Activated CD8-positive, alpha-beta memory T cell treated with anti-CD3 and anti-CD28 coated beads, Interleukin-2, amount 50 U/mL, for 48 hours (primary cell): ENCODE data around the gene OR6S1.

Experiments used
- DNase-seq: peaks from one replicate; pipeline ENCODE4 v3.0.0-alpha.2; 2020

OR6S1 gene

GRCh38 chr14:20641591-20641990, at the start of gene OR6S1:
Gene OR6S1 (minus strand): TSS chr14:20641691. CDS start chr14:20641691, 0 bp downstream.
- DNase-seq, result no peak

DNA sequence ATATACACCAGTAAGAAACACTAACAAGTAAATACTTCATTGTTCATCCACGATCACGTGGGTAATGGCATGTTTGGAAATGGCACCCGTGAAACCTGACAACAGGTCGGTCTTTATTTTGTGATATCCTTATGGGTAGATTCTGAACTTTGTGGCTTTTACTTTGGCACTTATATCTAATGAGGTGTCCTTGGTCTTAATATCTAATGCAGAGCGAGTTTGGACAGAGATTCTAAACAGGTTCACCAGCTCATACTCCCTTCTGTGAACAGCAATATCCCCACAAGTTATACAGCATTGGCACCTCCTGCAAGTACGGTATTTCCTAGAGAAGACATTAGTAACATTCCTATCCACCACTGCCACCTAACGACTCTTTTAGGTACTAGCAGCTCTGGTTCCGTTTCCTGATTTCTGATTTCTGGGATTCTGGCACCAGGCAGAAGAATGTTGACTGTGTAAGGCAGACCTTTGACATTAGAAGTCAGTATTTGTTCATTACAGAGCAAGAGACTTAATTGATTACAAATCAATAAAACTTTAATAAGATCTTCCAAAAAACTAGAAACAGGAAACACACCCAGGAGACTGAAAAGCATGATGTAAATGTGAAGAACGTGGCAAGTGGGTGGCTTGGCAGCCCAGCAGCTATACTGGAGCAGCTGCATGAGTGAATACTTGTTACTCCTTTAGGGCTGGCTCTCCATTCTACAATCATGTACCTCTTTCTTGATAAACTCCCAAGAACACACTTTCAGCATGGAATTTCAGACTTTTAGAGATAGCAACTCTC, 49.6 kb upstream of the OR6S1 start:
- DNase-seq, result no peak

- no peak for DNase-seq
Observed at GRCh38 chr14:20688167-20688839, 46.8 kb upstream of the OR6S1 start, which contains the start of gene ANG. Gene ANG (plus strand): TSS chr14:20688764. CDS start chr14:20693565, 4,801 bp downstream.

- DNase-seq, result no peak
Observed at GRCh38 chr14:20687362-20688166, 46.1 kb upstream of the OR6S1 start.

- no peak for DNase-seq
Observed at GRCh38 chr14:20686386-20687143, 45.1 kb upstream of the OR6S1 start.

DNA sequence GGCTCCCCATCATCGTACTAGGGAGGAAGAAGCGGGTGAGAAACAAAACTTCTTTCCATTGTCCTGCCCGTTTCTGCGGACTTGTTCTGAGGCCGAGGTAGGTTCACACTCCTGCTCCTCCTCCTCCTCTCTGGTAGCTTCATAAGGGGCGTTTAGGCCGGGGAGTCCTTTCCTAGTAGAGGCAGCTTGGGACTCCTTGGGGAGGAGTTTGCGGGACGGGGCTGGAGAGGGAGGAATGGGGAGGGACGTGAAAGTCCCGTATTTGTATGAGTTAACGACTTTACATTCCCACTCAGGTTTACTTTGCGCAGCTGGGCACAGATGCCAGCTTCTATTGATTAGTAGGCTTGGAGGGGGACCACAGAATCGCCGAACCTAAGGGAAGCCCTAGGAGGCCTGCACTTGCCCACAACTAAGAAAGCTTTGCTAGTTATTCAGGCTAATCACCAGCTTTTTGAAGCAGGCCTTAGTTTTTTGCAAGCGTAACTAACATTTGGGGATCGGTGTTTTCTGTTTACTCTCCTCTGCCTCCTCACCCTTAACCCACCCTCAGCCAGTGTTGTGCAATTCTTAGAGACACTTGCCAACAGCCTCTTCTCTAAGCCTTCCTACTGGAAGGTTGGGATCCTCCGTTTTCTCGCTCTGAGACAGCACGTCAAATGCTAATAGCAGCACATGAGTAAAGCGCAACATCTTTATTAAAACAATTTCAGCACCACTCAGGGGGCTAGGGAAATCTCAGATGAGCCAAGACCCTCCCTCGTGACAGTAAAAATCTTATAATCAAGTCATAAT, 43.4 kb upstream of the OR6S1 start:
- no peak for DNase-seq

DNA sequence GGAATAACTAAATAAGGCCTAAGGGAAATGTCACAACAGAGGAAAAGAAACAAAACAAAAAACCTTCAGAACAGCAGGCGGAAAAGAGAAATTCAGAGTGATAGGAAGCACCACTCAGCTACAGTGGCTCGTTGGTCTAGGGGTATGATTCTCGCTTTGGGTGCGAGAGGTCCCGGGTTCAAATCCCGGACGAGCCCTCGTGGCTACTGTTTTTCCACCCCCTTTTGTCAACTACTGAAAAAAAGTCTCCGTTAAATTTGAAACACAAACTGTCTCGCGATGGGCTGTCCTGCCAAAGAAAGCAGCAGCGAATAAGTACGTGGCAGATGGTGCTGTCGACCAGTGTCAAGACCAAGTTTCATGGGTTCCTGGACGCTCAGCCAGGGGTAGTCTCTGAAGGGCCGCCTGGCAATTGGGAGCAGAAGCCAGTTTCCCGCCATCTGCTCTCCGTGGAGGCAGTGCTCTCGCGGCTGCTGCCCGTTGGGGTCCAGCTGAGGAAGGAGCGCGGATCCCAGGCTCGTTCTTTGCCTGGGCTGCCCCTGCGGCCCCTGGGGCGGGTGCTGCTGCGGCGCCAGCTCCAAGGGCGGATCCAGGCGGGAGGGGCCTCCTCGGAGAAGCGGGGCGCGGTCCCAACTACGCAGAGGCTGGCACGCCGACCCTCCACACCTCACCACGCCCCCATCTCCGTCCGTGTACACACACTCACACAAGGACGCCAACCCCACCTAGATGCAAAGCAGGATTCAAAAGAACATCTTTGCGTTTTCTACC, 42.6 kb upstream of the OR6S1 start, which contains the start of gene RNASE4:
TSS of gene RNASE4 (plus strand) at position 670 of the 771 bp plus-strand sequence. CDS start 14,812 bp downstream, outside the sequence.
- DNase-seq, result peak; percentile 96

DNA sequence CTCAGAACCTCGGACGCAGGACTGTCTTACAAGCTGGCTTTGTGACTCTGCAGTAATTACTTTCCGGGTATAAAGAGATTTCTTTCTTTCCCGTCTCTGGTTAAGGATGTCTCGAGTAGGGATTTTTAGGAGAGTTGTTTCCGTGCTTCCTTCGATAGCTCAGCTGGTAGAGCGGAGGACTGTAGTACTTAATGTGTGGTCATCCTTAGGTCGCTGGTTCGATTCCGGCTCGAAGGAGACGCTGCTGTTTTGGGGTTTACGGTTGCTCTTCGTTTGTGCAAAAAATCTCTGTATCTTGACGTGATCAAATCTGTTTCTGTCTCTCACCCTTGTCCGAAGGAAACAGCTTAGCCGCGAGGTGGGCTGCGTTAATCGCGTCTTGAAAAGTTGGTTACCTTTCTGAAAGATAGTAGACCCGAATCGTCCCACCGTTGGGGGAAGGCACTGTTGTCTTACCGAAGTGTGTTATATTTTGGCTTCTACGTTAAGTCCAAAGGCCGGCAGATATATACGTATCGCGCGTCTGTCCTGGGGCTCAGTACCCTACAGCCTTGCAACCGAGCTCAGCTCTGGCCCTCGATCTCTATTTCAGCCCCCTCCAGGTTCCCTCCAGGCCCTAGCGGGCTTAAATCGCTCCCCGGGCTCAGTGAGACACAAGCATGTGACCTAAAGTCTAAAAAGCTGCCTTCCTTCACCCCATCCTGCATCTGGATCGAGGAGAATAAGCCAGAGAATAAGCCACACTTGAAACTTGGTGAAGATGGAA, 41.8 kb upstream of the OR6S1 start:
- peak; percentile 91 for DNase-seq

DNA sequence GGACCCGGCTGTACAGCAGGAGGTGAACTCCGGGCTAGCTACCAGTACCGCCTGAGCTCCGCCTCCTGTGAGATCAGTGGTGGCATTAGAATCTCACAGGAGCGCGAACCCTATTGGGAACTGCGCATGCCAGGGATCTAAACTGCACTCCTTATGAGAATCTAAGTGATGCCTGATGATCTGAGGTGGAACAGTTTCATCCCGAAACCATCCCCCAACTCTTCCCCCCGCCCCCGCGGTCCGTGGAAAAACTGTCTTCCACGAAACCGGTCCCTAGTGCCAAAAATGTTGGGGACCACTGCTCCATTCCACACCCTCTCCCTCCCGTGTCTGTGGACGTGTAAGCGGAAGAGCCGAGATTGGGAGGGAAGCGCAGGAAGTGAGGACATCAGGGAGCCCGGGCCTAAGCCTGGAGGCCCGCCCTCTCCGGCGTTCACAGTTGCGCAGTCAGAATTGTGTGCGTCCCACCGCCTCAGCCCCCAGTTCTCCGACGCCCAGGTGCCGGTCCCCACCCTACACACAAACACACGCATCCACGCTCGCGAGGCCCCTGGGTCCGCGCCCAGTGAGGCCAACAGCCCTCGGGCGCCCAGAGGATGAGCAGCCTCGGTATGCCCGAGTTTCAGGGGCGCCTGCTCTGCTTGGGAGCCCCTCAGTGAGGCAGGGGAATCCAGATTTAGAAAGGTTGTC, 41.1 kb upstream of the OR6S1 start:
- DNase-seq, result peak; percentile 85

DNA sequence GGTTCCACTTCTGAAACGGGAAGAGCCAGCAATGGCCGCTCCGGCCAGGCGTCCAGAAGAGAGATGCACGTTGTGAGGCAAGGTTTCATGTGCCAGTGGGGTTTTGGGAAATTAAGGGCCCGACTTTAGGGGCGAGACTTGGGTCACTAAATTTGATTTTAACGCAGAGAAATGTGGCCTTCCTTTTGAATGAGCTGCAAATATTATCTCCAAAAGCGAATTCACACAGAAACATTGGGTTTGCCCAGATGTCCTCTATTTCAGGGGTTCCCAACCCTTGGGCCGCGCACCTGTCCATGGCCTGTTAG, 40.6 kb upstream of the OR6S1 start:
- DNase-seq, result no peak

DNA sequence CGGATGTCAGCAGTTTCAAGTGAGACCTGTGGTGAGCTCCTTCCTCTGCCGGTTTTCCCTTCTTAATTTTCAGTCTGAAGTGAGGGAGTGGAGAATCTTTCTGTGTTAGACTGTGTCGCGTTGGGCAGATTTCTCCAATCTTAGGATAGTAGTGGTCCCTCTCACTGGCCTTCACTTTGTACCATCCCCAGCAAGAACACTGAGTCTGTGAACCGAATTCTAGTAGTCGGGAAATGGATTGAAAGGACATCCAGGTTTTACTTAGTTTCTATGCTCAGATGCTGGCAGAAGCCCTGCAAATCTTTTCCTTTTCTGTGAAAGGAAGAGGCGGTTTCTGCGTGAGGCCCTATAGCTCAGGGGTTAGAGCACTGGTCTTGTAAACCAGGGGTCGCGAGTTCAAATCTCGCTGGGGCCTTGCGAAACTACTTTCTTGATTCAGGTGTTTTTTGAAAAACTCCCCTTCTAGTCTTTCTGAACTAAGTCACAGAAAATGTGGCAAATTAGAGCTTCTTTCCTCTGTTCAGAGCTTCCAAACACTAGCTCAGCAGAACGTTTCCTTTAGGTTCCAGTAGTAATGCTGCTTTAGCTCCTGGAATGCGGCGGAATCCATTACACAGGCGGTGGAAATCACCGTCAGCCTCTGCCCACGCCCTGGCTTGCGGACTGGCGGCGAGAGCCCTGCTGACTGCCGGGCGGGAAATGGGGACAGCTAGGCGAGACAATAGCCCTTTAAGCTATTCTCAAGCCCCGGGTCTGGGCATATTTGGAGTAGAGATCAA, 40.0 kb upstream of the OR6S1 start:
- peak; percentile 97 for DNase-seq

DNA sequence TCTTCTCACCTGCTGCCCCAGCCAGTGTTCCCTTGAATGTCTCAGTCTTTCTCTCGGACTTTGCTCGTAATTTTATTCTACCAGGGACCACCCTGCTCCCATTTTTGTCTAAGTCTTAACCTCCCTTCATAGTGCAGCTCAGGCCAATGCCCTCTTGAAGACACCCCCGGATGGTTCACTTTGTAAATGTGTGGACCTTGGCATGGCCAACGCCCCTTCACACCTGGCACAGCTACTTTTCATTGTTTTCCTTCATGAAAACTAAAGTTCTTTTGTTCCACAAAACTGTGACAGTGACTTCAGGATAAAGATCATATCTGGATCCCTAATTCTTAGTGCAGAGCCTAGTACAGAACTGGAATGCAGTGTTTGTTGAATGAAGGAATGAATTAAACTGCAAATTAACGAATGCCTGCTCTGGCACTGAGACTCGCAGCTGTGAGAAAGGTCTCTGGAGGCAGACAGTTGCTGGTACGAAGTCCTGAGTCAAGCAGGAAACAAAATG, 39.4 kb upstream of the OR6S1 start:
- no peak for DNase-seq

DNA sequence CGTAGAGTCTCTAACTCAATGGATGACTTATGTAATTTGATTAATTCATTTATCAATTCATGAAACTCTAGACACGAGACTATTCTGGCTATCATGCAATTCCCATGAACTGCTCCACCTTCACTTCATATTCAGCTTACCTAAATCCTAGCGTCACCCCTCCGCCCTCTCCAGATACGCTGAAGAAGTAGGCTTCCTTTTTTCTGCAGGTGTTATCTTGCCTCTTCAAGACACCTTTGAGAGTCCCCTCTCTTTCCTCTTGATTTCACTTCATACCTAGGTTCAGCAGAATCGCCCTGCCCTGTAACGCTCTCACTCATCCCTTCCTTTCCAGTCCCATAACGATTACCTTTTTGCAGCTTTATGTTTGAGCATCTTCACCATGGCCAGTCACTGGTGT, 38.9 kb upstream of the OR6S1 start:
- no peak for DNase-seq

DNA sequence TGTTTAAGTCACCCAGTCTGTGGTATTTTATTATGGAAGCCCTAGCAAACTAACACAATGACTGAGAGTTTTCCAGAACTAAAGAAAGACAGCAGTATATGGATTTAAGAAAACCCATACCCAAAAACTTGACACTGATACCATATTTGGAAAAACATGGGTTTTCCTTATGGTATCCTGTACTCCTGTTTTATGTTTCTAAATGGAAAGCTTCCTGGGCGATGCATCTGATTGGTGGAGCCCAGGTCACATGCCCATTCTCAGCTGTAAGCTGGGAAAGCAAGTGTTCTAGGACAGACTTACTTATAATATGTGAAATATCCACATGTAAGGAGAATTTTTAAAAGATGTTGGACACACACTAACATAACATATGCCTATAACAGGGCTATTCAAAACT, 38.4 kb upstream of the OR6S1 start:
- no peak for DNase-seq

DNA sequence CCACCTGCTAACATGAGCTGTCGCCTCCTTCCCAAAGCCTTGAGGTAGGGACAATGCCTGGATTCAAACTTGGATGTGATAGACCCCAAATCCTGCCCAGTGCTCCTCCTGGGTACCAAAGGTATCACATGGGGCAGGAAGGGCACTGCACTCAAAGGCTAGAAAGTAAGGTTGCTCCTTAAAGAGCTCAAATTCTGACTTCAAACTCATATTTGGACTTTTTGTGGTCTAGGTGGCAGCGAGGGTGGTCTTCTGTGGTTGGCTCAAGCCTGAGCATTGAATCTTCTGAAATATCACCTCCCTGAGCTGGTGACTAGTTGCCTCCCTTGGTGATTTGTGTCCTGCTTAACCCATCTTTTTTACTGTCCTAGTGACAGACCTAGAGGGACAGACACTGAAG, 34.6 kb upstream of the OR6S1 start:
- no peak for DNase-seq

DNA sequence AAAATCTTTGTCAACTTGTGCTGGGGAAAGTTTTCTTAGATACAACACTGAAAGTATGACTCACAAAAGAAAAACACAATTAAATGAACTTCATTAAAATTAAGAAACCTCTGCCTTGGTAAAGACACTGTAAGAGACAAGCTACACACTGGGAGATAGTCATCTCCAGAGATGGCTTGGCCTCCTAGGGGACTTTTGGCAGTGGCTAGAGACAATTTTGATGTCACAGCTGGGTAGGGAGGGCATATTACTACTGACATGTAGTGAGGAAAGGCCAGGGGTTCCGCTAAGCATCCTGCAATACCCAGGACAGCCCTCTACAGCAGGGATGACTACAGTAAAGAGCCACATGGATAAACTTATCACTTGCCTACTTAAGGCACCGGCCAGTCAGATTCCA, 34.2 kb upstream of the OR6S1 start:
- DNase-seq, result no peak

DNA sequence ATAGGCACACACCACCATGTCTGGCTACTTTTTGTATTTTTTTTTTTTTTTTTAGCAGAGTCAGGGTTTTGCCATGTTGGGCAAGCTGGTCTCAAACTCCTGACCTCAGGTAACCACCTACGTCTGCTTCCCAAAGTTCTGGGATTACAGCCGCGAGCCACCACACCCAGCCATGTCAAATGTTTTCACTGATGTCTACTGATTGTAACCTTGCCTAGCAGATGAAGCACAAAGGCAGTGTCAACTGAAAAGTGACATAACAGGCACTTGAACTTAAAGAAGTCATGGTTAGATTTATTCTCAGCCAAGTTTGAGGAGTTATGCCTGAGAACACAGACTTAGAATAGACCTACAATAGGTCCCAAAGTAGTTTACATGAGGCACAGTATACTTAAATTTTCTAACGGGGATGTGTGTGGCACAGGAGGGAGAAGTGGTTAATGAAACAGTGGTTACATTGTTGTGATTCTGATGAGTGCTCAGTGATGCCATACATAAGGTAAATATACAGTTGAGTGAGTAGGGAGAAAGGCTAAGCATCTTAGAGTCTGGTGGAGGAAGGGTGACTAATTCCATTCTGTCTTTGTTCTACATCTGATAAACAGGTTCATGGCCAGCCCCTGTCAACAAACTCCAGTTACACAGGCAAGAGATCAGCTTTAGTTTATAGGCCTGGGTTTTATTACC, 30.2 kb upstream of the OR6S1 start:
- DNase-seq, result no peak

DNA sequence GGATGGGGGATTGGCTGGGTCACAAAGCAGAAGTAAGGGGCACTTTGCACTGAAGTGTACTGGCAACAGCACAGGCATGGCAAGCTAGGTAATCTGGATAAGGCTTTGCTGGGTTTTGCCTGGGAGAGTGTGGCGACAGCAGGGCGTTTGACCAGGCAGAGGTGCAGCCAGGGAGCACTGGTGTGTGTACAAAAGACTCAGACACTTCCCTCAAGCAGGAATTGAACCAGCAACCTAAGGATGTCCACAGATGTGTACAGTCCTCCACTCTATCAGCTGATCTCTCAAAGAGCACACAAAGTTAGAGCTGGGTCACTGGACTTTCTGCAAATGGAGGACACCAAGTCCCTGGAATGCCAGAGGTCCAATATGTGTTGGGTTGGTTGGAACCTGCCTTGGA, 27.5 kb upstream of the OR6S1 start:
- no peak for DNase-seq
